NCI-H82 treated with DMSO at 0.1 percent for 48 hours (cell line): ENCODE results near the gene PRKAR2A.
"Not testable (repeated sequence)": the region's sequence is repeated elsewhere in the genome, so short reads cannot be mapped to it uniquely, and the experiment has no call there.

Source experiments
- DNase-seq: peaks from one replicate; lab custom pipeline; 2025; ENCODE audit not compliant: unreplicated experiment; lab: John Stamatoyannopoulos, UW

PRKAR2A gene

DNA sequence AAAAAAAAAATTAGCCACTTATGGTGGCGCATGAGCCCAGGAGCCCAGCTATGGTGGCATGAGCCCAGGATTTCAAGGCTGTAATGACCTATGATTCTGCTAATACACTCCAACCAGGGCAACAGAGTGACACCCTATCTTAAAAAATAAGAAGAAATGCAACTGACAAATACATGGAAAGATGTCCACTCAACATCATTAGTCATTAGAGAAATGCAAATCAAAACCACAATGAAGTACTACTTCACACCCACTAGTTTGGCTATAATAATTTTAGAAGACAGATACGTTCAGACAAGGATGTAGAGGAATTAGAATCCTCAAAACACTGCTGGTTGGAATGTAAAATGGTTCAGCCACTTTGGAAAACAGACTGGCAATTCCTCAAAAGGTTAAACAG is 10.5 kb downstream of the PRKAR2A start:
- DNase-seq: no peak

DNA sequence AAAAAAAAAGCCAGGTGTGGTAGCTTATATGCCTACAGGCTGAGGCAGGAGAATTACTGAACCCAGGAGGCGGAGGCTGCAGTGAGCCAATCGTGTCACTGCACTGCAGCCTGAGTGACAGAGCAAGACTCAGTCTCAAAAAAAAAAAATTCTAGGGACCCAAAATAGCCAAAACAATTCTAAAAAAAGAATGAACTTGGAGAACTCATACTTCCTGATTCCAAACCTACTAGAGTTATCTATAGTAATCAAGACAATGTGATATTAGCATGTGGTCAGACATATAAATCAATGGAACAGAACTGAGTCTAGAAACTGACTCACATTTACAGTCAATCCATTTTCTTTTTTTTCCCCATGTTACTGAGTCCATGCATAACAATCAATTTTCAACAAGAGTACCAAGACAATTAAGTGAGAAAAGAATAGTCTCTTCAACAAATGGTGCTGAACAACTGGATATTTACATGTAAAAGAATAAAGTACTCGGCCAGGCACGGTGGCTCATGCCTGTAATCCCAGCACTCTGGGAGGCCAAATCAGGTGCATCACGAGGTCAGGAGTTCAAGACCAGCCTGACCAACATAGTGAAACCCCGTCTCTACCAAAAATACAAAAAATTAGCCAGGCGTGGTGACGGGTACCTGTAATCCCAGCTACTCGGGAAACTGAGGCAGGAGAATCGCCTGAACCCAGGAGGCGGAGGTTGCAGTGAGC is 11.9 kb downstream of the PRKAR2A start:
- no peak for DNase-seq

DNA sequence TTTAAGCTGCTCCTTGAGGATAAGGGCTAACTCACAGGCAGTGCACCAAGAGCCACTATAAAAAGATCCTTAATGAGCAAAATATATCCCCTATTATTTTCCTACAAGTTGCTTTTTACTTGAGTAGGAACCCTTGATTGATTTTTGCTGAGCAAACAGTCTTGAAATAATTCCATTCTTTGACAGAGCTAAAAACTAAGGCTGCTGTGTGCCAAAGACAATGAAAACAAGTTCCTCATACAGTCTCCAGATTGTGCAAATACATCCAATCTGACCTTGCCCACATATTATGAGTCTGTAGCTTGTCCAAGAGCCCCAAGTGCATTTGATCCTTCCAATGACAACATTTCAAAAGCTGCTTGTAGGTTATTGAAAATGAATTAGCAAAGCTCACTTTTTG is 15.0 kb downstream of the PRKAR2A start:
- DNase-seq: no peak

DNA sequence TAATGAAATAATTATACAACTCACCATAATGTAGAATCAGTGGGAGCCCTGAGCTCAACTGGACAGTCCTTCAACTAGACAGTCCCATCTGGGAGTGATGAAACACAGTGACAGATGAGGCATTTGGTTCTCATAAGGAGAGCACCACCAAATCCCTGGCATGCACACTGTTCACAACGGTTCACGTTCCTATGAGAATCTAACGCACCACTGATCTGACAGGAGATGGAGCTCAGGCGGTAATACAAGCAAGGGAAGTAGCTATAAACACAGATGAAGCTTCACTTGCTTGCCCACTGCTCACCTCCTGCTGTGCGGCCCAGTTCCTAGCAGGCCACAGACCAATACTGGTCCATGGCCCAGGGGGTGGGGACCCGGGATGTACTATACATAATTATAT is 17.0 kb downstream of the PRKAR2A start:
- DNase-seq: no peak

DNA sequence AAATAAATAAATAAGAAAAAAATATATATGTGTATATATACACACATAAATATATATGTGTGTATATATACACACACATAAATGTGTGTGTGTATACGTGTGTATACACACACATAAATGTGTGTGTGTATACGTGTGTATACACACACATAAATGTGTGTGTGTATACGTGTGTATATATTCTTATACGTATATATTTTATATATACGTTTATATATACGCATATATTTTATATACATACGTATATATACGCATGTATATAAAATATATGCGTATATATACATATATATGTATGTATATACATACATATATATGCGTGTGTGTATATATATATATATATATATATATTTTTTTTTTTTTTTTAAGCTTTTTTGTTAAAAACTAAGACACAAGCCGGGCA is 18.1 kb downstream of the PRKAR2A start:
- not testable (repeated sequence) for DNase-seq

DNA sequence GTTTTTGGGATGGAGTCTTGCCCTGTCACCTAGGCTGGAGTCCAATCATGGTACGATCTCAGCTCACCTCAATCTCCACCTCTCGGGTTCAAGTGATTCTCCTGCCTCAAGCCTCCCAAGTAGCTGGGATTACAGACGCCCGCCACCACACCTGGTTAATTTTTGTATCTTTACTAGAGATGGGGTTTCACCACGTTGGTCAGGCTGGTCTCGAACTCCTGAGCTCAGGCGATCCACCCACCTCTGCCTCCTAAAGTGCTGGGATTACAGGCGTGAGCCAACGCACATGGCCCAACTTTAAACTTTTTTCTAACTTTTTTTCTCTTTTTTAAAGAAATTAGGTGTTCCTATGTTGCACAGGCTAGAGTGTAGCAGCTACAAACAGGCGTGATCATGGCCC is 19.8 kb downstream of the PRKAR2A start:
- DNase-seq: not testable (repeated sequence)

DNA sequence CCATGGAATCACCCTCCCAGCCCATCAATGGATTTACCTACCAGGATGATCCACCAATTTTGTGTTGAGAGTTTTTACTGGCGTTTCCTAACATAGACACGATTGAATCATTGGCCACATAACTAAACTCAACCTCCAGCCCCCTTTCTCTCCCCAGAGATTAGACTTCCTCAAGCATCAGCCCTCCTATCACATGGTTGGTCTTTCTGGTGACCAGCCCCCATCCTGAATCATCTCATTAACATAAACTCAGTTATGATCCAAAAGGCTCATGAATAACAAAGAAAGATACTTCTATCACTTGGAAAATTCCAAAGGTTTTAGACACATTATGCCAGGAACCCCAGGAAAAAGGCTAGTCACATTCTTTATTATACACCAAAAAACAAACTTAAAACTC is 21.2 kb downstream of the PRKAR2A start:
- DNase-seq: no peak

DNA sequence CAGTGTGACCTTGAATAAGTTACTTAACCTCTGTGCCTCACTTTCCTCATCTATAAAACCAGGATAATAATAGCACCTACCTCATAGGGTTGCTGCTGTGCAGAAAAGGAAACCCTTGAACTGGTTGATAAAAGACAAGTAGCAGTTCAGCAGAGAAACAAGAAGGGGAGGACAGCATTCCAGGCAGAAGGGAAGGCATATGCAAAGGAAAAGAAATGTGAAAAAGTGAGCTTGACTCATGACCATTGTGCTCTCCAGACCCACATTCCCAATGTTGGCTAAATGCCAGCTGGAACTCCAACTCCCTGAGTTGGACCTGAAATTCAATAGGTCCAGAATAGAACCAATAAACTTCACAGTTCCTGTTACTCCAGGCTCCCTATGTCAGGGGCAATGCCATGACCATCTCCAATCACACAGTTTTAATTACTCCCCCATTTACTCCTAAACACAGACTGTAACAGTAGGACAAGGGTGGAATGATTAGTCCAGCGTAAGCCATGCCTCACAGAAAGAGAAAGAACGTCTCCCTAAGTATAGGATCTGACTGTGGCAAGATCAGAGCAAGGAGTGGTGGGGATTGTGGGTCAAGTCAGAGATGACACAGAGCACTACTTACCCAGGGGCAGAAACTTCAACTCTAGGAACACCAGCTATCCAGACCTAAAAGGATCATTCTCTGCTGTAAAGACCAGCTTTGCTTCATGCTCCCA is 26.9 kb downstream of the PRKAR2A start:
- no peak for DNase-seq

DNA sequence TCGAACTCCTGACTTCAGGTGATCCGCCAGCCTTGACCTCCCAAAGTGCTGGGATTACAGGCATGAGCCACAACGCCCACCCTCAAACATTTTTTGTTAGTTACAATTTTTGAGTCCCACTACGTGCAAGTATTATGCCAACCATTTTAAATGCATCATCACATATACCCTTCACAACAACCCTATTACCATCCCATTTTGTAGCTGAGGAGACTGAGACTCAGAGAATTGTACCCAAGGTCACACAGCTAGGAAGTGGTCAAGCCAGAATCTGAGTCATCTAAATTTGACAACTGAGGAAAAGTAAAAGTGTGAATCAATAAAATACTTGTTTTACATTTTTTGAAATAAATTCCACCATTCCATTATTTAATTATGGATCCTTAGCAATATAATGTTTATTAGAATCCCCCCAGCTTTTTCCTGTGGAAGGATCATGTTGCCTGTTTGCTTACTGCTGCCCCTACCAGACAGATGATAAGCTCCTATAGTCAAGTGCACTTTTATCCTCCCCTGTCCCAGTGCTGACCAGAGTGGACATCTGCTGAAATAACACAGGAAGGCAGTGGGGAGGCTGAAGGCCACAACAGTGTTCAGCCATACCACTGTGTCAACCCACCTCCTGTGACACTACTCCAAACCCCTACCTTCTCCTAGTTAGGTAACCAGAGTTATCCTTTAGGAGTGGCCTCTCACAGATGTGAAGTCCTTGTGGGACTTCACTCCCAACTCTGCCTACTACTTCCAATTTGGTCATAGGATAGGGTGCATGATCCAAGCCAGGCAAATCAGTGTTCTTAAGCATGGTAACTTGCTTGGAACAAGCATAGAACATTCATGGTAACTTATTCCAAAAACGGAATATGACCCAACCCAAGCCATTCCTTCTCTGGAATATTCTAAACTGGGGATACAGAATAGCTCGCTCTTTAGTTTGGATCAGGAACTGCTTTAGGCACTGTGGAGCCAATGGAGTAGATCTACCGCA is 28.1 kb downstream of the PRKAR2A start:
- DNase-seq: no peak

DNA sequence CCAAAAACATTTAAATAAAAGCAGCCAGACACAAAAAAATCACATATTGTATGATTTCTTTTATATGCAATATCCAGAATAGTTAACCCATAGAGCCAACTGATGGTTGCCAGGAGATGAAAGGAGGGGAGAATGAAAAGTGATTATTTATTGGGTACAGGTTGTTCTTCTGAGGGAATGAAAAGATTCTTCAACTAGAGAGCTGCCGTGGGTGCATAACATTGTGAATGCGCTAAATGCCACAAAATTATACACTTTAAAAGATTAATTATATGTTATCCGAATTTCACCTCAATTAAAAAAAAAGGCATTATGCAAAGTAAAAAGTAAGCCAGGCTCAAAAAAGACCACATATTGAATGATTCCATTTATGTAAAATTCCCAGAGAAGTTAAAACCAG is 36.1 kb downstream of the PRKAR2A start:
- DNase-seq: no peak

DNA sequence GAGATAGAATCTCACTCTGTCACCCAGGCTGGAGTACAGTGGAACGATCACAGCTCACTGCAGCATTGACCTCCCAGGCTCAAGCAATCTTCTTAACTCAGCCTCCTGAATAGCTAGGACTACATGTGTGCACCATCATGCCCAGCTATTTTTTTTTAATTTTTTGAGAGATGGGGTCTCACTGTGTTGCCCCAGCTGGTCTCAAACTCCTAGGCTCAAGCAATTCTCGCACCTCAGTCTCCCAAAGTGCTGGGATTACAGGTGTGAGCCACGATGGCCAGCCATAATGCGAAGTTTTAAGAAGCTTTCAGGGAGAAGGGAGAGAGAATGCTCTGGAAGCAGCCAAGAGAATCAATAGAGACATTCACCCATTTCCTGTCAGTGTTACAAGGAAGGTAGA is 42.7 kb downstream of the PRKAR2A start:
- no peak for DNase-seq

DNA sequence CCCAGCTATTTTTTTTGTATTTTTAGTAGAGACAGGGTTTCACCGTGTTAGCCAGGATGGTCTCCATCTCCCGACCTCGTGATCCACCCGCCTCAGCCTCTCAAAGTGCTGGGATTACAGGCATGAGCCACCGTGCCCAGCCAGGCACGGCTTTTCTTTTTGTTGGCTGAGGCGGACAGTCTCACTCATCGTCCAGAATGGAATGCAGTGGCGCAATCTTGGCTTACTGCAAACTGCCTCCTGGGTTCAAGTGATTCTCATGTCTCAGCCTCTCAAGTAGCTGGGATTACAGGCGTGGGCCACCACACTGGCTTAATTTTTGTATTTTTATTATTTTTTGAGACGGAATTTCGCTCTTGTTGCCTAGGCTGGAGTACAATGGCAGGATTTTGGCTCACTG is 46.8 kb downstream of the PRKAR2A start:
- DNase-seq: not testable (repeated sequence)

DNA sequence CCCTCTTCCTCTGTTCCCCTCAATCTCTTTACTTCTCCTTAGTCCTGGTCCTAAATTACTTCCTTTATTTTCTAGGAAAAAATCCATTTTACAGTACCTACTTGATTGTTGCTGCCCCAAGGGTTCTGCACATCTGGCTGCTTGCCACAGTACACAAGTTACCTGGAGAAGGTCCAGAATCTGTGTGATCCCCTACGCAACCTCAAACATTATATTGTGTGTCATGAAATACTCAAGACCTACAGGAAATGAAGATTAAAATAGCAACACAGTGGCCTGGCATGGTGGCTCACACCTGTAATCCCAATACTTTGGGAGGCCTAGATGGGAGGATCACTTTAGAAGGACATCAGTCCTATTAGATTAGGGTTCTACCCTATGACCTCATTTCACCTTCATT is 48.7 kb downstream of the PRKAR2A start:
- no peak for DNase-seq

DNA sequence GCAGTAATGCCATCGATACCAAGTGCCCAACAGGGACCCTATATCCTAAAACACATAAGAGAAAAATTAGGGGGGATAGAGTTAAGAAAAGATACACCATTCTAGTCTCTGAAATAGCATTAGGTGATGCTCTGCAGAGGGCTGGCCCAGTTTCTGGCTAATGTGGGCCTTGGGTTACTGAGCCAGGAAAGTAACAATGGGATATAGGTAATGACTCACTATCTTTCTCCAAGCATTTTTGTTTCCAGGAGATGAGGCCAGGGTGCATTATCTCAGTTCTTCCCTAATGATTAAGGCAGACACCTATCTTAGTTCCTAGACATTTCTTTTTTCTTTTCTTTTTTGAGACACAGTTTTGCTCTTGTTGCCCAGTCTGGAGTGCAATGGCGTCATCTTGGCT is 50.0 kb downstream of the PRKAR2A start:
- DNase-seq: no peak

DNA sequence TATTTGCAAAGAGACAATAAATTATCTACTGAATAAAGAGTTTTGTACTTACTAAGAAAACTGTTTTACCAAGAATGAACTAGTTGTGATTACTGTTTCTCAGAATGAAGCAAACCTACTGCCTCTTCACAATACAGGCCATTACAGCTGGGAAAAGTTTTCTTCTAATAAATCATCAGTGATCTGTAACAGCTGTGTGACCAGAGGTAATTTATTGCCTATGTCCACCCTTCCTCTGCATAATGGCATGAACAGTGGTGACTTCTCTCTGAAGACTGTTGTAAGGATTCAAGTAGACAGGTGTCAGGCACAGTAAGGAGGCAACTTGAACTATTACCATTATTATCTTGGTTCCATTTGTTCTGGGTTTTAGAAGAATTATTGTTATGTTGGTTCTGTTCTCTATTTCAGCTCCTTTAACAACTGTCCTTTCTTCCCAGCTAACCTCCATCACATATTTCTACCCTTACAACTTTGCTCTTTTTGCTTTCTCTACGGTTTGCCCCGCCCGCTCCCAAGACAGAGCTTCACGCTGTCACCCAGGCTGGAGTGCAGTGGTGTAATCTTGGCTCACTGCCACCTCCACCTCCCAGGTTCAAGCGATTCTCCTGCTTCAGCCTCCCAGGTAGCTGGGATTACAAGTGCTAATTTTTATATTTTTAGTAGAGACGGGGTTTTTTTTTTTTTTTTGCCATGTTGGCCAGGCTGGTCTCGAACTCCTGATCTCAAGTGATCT is 51.5 kb downstream of the PRKAR2A start:
- DNase-seq: no peak

DNA sequence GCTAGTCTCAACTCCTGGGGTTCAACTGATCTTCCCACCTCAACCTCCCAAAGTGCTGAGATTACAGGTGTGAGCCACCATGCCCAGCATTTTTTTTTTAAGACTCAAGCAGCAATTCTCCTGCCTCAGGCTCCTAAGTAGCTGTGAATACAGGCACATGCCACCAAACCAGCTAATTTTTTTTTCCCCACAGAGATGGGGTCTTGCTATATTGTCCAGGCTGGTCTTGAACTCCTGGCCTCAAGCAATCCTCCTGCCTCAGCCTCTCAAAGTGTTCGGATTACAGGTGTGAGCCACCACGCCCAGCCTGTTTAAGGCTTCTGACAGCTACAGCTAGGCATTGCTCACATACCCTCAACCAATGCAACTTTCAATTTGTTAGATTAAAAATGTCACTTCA is 54.2 kb downstream of the PRKAR2A start:
- not testable (repeated sequence) for DNase-seq

DNA sequence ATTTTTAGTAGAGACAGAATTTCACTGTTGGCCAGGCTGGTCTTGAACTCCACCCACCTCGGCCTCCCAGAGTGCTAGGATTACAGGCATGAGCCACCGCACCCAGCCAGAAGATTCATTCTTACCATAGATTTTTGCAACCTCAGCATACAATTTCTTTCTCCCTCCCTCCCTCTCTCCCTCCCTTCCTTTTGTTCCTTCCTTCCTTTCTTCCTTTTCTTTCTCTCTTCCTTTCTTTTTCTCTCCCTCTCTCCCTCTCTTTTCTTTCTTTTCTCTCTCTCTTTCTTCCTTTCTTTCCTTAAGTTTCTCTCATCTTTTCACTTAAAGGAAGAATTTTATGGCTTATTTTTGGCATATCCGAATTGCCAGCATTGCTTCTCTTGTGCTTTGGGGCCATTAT is 58.0 kb downstream of the PRKAR2A start:
- DNase-seq: no peak

DNA sequence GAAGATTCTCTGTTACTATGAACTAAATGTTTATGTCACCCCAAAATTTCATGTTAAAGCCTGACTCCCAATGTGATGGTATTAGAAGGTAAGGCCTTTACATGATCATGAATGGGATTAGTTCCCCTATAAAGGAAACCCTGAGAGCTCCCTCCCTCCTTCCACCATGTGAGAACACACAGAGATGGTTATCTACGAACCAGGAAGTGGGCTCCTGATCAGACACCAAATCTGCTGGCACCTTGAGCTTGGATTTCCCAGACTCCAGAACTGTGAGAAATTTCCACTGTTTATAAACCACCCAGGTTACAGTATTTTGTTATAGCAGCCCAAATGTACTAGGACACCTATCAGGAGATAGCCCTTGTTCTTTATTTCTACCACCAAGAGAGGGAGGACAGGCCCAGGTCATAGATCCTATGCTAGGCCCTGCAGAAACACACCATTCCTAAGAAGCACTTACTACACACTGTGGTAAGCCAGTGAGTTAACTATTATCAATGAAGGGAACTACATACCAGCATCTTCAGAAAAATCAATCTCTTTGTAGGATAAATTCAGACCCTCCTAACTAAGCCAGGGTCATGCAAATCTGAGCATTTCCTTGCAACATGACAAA is 59.0 kb downstream of the PRKAR2A start:
- no peak for DNase-seq

DNA sequence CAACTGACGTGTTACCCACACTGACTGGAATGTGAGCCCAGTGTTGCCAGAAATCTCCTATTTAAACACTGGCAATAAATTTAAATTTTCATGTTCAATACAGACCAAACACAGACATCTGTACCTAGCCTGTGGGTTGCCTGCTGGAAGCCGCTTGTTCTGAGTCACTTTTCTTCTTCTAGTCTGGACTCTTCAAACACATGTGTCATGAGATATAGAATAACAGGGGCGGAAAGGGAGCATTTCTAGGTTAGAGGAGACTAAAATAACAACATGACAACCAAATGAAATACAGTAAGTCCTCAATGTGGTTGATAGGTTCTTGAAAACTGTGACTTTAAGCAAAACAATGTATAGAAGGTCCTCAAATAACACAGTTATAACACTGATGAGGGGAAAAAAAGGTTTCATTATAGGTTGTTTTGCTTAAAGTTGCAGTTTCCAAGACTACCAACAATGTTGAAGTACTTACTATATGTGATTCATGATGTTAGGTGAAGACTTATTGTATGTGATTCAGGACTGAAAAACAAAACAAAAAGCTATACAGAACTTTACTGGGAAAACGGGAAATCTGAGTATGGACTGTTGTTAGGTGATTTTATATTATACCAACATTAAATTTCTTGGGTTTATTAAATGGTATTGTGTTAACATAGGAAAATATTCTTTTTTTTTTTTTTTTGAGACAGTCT is 63.1 kb downstream of the PRKAR2A start:
- no peak for DNase-seq

DNA sequence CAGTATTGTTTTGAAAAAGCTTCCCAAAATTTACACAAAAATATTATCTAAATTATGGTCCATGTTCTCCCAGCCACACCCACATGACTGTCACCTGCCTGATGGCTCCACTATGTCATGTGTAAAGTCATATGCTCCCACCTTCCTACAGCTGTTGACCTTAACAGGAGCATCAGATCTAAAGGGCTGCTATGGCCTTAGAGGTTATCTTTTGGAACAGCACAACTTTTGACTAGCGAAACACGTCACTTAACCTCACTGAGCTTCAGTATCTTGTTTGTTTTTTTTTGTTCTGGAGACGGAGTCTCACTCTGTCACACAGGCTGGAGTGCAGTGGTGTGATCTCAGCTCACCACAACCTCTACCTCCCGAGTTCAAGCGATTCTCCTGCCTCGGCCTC is 64.4 kb downstream of the PRKAR2A start:
- no peak for DNase-seq
